ENCODE results near the gene ESCO1.

Gene ESCO1

GRCh38 chr18:21584391-21584790 is 16.1 kb downstream of the ESCO1 start:
- DNase-seq (ENCODE audit: low read depth): no peak

DNA sequence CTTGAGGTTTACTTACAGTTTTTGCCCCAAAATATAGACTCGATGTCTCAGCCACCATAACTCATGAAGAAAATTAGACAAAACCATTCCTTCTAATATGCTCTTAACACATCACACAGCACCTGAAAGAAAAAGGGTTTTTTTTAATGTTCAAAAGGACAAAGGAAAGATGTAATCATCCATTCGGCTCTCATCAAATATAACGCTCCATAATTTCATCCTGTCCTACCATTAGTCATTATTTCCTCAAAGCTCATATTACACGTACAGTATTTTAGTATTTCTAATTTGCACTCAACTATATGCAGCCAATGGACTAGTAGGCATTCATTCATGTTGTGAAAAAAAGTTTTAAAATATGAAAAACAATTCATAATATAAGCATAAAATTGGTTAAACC is 24.8 kb downstream of the ESCO1 start:
- no peak for DNase-seq (ENCODE audit: low read depth)

DNA sequence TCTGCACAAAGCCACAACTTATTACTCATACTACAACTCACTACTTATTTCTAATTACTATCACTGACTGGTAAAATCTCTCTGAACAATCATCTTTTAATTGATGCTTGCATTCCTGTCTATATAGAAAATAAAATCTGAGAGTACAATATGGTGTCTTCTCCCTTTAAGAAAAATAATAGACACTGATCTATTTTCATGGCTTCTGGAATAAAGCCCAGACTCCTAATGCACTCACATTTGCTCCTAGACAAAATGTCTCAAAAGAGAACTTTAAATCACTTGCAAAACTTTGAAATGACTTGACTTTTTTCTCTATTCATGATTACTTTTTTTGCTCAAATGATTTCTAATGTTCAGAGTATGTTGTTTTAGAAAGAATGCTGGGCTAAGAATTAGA is 28.7 kb downstream of the ESCO1 start:
- DNase-seq (ENCODE audit: low read depth): no peak

GRCh38 chr18:21559195-21559594 is 41.3 kb downstream of the ESCO1 start:
- no peak for DNase-seq (ENCODE audit: low read depth)

DNA sequence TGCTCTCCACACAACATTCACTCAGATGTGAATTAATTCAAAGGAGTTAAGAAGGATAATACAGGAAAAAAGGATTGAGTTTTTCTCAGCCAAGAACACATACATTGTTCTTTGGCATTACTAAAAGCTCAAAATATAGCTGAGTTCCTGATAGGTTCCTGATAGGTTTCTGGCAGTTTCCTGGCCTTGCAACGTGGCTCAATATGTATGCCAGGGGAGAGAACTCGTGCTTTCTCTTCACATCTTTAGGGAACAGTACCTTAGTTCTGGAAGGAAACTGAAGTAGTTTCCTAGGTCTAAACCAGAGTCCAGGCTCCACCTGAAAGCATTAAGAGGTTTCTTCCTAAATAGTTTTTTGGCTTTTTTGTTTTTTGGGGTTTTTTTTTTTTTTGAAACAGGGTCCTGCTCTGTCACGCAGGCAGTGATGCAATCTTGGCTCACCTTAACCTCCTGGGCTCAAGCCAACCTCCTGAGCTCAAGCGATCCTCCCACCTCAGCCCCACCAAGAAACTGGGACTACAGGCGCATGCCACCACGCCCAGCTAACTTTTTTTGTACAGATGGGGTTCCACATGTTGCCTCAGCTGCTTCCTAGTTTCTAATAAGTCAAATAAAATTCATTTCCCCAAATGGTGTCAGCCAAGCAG is 42.8 kb downstream of the ESCO1 start:
- no peak for DNase-seq (ENCODE audit: low read depth)

- no peak for DNase-seq (ENCODE audit: low read depth)
Observed at GRCh38 chr18:21550510-21550970, 50.0 kb downstream of the ESCO1 start.

- no peak for DNase-seq (ENCODE audit: low read depth)
Observed at GRCh38 chr18:21548647-21549046, 51.9 kb downstream of the ESCO1 start.

DNA sequence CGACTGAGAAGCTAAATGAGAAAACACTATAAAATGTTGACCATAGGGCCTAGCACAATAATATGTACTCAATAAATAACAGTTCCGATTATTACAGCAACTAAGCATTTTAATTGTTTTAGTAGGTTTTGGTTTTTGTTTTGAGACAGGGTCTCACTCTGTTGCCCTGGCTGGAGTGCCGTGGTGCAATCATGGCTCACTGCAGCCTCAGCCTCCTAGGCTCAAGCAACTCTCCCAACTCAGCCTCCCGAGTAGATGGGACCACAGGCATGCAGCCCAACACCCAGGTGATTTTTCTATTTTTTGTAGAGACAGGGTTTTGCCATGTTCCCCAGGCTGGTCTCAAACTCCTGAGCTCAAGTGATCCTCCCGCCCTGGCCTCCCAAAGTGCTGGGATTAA is 54.1 kb downstream of the ESCO1 start:
- DNase-seq (ENCODE audit: low read depth): no peak

DNA sequence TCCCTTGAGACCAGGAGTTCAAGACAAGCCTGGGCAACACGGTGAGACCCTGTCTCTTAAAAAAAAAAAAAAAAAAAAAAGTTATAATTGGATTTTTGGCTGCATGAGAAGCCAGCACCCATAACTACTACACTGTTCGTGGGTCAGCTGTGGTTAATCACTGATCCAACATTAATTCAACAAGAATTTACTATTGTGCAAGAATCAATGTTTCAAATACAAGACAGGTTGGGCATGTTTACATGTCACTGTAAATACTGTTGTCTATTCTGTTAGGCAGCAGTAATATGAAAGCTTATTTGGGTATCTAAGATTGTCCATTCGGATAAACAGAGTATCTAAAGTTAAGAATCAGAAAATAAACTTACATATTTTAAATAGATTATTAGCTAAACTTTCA is 62.3 kb downstream of the ESCO1 start:
- no peak for DNase-seq (ENCODE audit: low read depth)

GRCh38 chr18:21534327-21534726 is 66.2 kb downstream of the ESCO1 start:
- no peak for DNase-seq (ENCODE audit: low read depth)

DNA sequence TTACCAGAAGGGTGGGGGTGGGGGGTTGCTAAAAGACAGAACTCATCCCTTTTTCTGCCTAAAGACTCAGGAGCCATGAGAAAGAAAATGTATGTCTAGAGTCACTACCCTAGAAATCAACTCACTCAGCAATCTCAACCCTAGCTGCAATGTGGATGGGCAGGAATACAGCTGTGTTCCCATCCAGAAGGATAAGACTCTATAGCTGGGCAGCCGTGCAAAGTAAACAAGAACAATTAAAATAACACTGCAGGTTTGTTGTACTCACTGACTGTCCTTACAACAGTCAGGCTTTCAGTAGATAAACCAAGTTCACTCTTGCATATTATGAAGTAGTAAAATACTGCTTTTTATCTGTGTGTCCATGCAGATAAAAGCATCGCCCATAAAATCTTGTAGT is 74.0 kb downstream of the ESCO1 start:
- no peak for DNase-seq (ENCODE audit: low read depth)

DNA sequence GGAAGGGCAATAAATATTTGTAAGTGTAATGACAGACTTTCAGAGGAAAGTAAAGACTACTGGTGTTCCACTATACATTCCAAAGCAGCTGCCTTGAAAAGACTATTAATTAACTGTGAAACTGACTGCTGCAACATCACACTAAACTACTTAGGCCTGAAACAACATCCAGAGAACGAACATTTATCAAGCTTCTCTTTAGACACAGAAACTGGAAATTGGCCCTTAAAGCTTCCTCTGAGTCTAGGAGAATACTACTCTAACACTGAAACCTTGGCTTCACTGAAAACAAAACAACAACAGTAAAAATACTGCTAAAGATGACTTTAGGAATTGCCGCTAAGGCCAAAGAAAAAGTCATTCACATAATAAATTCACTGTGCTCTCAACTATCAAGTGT is 74.6 kb downstream of the ESCO1 start:
- DNase-seq (ENCODE audit: low read depth): no peak

- no peak for DNase-seq (ENCODE audit: low read depth)
Observed at GRCh38 chr18:21522530-21522929, 78.0 kb downstream of the ESCO1 start.

- no peak for DNase-seq (ENCODE audit: low read depth)
Observed at GRCh38 chr18:21513741-21514140, 86.8 kb downstream of the ESCO1 start.

DNA sequence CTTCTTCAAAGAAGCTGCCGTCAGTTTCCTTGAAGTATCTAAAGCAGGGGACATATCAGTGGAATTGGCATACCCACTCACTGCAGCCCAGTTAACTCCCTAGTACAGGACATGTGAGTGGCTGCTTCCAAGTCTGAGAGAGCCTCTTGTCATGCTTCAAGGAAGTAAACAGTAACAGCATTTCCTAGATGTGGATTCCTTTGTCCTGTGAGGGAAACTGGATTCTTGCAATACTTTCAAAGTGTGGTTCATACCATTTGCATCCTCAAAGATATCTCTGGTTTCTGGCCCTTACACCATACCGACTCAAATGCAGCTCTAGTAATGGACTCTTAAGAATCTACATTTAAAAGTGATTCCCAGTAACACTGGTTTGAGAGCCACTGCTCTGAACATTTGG is 87.2 kb downstream of the ESCO1 start:
- no peak for DNase-seq (ENCODE audit: low read depth)

GRCh38 chr18:21509062-21509461 is 91.4 kb downstream of the ESCO1 start:
- no peak for DNase-seq (ENCODE audit: low read depth)

DNA sequence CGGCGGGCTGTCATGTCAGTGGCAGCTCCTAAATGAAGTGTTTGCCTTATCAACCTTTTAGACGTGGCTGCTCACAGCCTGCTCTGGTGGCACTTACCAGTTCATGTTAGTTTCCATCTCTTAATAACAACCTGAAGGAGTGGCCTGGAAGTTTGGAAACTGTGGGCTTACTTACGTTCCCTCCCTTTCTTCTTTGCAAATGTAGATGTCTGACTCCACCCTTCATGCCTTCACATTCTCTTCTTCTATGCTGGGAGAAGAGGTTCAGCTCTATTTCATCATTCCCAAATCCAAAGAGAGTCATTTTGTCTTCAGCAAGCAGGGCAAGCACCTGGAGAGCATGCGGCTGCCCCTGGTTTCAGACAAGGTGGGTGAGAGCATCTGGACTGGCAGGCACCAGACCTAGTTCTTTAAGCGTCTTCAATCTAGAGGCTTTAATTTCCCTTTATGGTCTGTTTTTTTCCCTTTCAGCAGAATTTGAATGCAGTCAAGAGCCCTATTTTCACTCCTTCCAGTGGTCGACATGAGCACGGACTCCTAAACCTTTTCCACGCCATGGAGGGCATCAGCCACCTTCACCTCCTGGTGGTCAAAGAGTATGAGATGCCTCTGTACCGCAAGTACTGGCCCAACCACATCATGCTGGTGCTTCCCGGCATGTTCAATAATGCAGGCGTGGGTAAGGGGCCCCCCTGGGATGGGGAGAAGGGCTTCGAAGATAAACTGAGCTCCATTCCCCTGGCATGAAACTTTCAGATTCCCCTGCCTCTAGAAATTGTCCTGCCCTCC is 92.4 kb downstream of the ESCO1 start:
- no peak for DNase-seq (ENCODE audit: low read depth)

DNA sequence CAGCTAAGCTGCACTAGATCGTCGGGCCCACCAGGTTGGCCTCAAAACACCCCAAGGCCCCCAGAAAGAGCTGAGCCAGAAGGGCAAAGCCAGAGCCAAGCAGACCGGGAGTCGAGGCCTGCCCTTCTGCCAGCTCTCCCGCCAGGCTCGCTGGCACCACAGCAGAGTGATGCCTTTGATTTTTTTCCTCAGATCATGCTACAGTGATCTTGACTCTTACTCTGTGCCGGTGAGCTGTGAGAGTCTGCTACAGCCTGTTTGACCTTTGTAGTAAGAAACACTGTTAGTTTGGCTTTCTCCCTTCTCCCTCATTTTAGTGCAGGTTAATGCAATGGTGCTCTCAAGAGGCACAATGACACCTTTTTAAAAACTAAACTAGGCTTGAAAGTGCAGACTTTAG is 97.8 kb downstream of the ESCO1 start:
- no peak for DNase-seq (ENCODE audit: low read depth)

GRCh38 chr18:21499997-21500396 is 100.5 kb downstream of the ESCO1 start:
- no peak for DNase-seq (ENCODE audit: low read depth)

- DNase-seq (ENCODE audit: low read depth): no peak
Observed at GRCh38 chr18:21496277-21496835, 104.1 kb downstream of the ESCO1 start.

DNA sequence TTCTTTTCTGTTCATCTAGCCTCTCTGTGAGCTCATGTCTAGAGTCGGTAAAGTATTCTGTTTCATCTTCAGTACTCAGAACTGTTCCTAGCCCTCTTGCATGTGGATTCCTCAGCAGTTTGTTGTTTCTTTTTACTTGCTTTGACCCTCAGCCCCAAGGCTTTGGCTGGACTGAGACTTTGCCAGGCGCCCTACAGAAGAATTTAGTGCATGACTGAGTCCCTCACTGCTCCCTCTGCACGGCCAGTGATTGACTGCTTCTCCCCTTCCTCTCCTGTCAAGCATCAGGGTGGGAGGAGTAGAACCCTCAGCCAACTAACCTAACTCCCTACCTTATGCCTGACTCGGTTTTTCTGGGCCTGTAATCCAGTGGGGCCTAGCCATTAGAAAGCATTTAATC is 109.8 kb downstream of the ESCO1 start:
- no peak for DNase-seq (ENCODE audit: low read depth)

DNA sequence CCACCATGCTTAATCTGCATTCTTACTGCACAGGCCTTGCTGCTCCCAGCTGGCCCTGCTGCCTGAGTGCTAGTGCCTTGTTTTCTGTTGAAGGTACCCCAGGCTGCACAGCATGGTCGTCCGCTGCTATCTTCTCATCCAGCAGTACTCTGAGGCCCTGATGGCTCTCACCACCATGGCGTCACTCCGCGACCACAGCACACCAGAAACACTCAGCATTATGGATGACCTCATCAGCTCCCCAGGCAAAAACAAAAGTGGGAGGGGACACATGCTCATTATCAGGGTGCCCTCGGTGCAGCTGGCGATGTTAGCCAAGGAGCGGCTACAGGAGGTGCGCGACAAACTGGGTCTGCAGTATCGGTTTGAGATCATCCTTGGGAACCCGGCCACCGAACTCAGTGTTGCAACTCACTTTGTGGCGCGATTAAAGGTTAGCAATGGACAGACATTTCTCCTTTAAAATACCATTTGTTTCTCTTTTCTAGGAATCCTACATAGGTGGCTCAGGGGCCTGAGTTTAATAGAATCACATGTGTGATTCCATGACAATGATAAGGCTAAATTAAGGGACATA is 110.5 kb downstream of the ESCO1 start:
- DNase-seq (ENCODE audit: low read depth): no peak

- DNase-seq (ENCODE audit: low read depth): no peak
Observed at GRCh38 chr18:21489119-21489750, 111.3 kb downstream of the ESCO1 start.
